DMS153 treated with DMSO at 0.1 percent for 48 hours (cell line): Measurements from ENCODE around the gene SPACA9.

Source experiments
- DNase-seq: peaks from one replicate; lab custom pipeline; 2025; ENCODE audit not compliant: unreplicated experiment; lab: John Stamatoyannopoulos, UW

Gene SPACA9

DNA sequence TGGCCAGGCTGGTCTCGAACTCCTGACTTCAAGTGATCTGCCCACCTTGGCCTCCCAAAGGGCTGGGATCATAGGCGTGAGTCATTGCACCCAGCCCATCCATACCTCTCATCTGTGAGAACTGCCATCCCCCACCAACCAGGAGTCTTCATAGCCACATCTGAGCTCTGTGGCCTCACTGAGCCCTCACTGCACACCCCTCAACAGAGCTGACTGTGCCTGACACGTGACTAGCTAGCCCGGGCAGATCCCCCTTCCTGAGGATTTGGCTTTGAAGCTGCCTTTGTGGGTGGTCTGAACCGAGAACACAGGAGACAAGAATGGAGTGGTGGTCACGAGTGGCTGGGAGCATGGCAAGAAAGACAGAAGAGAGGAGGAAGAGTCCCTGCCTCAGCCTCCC, 16.2 kb upstream of the SPACA9 start:
- DNase-seq = no peak

DNA sequence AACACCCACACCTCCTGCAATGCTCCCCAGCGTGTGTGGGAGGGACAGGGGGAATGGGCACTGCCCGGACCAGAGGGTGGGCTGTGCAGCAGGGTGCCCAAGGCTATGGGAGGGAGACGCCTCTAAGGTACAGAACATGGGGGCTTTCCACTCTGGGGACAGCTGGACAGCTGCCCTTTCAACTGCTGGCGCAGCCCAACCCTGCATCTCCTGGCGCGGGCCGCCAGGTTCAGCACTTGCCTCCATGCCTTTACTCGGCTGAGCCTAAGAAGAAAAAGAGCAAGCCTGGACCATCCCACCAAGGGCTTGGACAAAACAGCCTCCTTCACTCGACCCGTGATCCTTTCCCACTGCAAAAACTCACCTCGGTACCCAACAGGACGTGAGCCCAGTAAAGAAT, 15.6 kb upstream of the SPACA9 start:
- no peak for DNase-seq

DNA sequence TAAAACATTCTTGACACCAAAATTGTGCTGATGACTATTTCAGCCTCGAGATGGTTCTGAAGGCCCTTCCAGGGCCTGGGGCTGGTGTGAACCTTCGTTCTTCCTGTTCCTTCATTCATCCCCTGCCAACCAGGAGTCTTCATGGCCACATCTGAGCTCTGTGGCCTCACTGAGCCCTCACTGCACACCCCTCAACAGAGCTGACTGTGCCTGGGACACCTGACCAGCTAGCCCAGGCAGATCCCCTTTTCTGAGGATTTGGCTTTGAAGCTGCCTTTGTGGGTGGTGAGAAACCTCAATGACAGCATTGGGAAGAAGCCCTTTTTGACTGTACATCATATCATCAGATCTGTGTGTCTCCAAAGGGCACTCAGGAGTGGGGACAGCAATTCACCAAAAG, 14.4 kb upstream of the SPACA9 start:
- no peak for DNase-seq

DNA sequence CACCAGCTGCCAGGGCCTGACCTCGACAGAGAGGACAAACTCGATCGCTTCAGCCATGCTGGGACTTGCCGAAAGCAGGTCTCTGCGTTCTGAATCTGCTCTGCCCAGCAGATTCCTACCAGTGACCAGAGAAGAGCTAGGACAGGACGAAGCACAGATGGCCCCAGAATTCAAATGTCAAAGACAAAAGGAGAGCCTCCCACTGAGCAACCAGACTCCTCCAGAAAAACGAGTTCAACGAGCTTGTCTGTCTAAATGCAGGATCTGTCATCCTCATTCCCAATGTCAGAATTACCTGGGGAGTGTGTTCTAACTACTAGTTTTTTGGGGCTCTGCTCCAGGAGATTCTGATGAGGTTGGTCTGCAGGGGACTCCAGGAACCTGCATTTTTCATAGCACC, 14.0 kb upstream of the SPACA9 start:
- no peak for DNase-seq

DNA sequence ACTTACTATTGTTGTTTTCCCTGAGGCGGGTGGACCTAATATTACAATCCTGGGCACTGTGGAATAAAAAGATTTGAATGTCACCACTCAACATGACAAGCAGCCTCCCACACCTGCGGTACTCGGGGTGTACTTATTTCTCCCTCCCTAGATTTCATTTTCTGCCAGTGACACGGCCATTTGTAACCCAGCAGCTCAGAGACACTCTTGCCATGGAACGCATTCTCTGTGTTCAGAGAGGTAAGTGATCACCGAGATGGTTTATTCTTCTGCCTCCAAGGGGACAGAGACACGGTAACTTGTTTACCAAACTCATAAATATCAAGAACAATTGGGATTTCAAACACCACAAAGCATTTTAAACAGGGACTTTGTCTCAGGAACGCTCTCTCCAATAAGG, 11.8 kb upstream of the SPACA9 start:
- DNase-seq = no peak

DNA sequence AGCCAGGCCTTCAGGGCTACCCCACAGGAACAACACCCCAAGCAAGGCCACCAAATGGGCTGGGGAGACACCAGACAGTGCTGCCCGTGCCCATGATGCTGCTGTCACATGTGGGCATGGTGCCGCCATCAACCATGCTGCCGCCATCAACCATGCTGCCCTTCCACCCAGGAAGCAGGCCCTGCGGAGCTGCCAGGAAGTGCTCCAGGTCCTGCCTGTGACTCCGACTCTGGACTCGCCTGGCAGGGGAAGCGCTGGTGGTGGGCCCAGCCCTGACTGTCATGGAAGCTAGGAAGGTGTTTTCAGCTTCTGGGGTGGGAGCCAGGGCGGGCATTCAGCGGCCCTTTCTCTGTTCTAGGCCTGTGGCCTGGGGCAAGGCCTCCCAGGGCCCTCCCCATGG, 9.4 kb upstream of the SPACA9 start:
- no peak for DNase-seq

DNA sequence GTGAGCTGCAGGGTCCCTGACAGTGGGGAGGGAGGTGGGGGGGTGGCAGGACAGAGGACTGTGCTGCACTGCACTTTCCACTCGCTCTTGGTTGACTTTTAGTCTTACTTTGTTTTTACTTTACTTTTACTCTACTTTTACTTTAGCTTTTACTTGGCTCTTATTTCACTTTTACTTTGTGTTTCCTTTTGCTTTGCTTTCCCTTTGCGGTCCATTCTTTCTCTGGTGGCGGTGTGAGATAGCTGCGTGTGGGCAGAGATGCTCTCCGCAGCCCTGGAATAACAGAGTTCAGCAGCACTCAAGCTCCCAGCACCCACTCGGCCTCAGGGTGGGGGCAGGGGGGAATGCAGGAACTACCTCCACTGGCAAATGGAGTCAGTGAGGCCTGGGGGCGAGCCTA, 5.3 kb upstream of the SPACA9 start:
- no peak for DNase-seq

DNA sequence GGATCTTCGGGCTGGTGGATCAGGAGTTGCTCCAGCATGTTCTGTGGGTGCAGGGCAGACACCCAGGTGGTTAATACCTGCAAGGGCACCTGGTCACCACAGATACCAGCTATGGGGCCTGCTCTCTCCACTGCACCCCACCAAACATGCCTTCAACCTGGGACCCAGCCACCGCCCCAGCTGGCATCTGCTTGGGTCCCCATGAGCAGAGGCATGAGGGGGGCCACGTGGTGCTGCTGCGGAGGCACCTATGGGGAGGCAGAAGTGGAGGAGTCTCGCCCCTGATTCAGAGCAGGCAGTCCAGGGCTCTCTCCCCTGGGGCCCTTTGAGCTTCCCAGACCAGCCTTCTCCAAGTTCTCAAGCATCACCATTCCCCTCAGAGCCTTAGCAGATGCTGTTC, 3.5 kb upstream of the SPACA9 start:
- DNase-seq = no peak

DNA sequence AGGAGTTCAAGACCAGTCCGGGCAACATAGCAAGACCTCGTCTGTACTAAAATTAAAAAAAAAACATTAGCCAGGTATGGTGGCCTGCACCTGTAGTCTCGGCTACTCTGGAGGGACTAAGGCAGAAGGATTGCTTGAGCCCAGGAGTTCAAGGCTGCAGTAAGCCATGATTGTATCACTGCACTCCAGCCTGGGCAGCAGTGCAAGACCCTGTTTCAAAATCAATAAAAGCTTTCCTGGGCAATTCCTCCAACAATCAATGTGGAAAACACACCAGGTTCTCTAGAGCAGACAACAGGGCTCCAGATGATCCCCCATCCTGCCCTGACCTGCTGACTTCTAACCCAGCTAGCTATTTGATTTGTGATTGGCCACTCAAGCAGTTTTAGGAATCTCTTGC, 1.8 kb upstream of the SPACA9 start:
- no peak for DNase-seq

DNA sequence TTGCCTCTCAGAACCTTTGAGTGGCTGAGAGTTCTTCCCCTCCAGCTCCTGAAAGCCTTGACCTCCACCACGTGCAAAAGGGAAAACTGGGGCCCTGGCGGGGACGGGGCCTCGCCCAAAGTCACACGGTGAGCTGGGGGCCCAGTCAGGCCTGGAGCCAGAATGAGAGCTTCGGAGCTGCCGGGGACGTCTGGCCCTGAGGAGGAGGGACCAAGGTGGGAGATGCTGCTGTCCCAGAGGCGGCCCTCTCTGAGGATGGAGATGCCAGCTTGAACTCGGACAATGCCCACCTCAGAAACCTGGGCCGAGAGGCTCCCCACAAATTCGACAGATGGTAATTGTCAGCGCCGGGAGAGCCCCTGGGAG, 1.3 kb upstream of the SPACA9 start:
- DNase-seq = no peak

DNA sequence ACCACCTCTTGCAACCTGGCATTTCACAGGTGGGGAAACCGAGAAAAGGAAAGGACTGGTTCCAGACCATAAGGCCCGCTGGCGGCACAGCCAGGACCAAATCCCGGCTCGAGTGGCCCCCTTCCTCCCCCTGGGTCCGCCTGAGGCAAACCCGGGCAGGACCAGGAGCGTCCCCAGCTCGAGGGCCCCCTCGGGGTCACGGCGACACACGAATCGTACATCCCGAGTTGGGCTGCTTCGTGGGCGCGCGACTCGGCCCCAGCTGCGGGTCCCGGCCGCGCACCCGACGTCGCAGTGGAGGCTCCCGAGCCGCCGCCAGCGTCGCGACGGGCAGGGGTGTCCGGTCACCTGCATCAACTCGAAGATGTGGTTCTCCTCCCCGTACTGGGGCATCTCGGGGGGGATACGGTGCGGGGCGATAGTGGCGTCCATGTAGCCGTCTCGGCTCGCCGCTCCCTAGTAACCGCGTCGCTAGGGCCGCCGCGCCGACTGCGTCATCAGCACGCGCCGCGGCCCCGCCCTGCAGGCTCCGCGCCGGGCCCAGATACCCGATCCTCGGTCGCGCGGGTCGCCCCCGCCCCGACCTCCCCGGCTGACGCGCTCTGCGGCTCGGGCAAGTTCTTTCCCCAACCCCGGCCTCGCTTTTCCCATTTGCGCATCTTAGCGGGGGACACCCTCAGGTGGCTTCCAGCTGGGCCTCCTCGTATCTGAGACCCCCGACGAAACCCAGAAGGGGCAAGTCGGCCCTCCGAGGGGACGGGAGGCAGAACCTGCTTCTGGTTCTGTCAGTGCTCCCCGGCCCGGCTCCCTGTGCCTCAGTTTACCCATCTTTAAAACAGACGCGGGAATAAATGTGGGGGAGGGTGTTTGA, 639 bp upstream of the SPACA9 start, which contains the start of gene AK8:
Gene AK8, minus strand, starts transcription at position 461 of the 871 bp plus-strand sequence. Its CDS starts 29 bp downstream, at position 432.
- peak; percentile 33 for DNase-seq

DNA sequence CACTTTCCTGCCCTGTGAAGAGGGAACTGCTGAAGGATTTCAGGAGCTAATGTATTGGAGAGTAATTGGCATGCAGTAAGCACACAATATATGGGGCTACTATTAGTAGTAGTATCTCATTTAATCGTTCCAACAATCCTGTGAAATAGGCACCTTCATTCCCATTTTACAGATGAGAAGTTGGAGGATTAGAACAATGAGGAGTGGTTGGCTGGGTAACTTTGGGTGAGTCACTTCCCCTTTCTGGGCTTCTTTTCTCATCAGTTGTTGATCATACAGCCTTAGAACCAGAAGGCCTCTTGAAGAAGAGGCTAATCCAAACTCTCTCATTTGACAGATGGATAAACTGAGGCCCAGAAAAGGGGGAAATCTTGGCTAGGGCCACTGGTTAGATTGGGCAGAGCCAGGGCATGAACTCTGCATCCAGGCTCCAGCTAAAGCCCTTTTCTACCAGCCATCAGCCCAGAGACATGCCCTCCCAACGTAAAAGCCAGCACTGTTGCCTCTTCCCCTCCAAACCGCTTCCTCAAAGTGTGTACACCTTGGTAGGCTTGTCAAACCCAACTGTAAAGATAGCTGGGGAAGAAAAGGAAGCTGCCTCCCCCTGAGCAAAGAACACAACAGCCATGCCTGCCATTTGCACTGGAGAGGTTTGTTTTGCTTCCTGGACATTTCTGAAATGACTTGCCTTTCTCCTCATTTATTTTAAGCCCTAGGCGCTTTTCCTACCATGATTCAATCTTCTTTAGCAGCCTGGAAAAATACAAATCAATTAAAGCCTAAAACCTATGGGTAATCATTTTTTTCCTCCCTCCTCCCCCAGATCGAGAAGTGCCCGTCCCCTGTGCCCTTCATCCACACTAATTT, 992 bp downstream of the SPACA9 start:
- DNase-seq = no peak

DNA sequence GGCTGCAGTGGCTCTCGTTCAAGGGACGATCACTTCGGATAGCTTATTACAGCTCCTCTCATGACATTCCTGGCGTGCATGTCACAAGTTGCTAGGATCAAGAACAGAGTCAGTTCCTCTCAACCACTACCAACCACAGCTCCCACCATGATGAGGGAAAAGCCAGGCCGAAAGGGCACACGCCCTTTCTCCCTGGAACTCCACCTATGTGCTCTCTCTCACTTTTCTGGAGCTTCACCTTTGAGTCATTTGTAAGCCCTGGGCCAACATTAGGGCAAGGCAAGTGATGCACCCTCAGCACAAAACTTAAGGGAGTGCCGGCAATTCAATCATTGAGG, 1.6 kb downstream of the SPACA9 start:
- no peak for DNase-seq

DNA sequence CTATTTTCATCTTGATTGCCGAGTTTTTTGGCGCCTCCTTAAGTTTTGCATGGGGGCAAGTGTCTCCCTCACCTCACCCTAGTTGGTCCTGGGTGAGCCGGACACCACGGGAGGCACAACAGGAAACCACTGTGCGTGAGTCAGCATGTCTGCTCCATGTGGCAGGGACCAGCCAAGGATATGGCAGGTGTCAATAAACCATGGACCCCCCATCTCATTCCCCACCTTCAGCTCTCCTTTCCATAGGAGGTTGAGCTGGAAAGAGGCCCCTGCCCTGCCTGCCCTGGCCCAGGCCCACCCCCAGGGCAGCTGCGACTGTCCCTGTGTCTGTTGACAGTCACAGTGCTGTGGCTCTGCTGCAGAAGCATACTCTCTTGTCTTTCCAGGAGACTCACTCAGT, 3.1 kb downstream of the SPACA9 start:
- DNase-seq = no peak

DNA sequence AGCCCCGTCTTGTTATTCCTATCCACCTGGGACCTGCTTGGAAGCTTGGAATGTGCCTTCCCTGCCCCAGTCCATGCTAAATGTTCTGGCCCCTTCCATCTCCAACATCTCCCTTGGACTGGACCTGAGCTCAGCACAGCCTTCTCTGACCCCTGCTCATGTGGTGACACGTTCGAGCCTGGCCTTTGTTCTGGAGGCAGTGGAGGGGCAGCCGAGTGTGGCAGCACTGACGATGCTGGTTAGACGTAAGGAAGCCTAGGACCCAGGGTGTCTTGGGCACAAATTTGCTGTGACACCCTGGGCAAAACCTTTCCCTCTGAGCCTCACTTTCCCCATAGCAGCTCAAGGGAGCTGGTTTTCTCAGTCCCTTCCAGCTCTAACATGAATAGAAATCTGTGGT, 3.9 kb downstream of the SPACA9 start:
- DNase-seq = no peak

DNA sequence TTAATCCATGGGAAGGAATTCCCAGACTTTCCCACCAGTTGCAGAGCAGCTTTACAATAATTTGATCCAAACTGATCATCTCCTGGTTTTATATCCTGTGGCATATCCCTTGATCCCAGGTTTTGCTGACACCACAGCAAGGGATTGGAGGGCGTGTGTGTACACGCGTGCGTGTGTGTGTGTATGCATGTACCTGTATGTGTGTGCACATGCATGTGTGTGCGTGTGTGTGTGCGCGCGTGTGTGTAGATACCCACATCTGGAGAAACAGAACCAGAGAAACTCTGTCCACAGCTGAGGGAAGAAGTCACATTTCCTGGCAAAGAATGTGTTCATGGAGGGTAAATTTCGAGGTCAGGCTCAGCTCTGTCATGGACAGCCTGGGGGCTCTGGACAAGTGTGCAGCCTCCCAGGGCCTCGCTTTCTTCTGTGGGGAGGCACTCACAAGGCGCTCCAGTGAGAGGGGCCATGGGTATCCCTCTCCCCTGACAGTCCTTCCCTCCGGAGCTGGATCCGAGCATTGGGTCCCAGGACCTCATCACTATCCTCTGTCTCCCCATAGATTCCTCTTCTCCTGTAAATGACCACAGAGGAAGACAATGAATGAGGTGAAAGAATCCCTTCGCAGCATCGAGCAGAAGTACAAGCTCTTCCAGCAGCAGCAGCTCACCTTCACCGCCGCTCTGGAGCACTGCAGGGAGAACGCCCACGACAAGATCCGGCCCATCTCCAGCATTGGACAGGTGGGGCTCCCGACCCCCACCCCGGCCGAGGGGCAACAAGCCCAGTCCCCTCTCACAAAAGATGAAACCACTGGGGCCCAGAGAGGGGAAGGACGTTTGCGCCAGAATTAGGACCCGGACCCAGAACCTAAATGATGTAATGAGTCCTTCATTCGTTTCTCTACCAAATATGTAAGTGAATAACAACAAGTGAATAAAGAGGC, 4.9 kb downstream of the SPACA9 start:
- no peak for DNase-seq

DNA sequence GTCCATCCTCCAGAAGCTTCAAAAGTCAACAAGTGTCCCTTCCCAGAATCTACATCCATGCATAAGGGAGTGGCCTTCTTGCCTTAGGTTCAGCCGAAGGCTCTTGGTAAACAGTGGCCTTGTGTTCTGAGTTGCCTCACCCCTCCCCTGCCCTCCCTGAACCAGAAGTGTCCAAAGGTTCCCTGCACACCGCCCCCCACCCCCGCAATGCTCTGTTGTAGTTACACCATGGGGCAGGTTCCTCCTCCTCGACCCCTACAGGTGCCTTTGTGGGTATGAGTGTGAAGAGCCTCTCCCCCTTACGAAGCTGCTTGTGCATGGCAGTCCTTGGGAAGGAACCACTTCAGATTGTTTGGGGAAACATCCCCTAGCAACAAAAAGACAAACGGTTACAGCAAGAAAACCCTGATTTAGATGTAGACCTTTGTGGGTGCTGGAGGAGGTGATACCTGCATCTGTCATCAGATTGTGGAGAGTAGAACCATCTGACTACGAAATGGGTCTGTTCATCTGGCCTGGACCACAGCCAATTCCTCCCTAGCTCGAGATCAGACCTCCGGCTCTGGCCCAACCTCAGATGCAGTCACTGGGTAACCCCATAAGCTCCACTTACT, 7.1 kb downstream of the SPACA9 start:
- DNase-seq = no peak

DNA sequence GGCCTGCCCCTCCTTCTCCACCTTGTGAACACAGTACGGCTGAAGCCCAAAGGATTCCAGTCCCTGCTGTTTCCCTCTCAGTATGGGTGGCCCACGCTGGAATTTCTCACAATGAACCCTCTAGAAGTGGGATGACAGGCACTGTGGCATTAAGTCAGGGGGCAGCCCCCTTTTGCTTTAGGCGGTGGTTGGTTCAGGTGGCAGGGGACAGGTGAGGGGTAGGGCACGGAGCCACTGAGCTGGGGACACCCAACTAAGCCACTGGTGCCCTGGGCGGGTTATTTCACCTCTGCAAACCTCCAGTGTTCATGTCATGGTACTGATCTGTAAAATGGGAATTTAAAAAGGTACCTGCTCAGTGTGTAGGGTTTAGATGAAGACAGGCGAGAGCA, 7.6 kb downstream of the SPACA9 start:
- no peak for DNase-seq

DNA sequence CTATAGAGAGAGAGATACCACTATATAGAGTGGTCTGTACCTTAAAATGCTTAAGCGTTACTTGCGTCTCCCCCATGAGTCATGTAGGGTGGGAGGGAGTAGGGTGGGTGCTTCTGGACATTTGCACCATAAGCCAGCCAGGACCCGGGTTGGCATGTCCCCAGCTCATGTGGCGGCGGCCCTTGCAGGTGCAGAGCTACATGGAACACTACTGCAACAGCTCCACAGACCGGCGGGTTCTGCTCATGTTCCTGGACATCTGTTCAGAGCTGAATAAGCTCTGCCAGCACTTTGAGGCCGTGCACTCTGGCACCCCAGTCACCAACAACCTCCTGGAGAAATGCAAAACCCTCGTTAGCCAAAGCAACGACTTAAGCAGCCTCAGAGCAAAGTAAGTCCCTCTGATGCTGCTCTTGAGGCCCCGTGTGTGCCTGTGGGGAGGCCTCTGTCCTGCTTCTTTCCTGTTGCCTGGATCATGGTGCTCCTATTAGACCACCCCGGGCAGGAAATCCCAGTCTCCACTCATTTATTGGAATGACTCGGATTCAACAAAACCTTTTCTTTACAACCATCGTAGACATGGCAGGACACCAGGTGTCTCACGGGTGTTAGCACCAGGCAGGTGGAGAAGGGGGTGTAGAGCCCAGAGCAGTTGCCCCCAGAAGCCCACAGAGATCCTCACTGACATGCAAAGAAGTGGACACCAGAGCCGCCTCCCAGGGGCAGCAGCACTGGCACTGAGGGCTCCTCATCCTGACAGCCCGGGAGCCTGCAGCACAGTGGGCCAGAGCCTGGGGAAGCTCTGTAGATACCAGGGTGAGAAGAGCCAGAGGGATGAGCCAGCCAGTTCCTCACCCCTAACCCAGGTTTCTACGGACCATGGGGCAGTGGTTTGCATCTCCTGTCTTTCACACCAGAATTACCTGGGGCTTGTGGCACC, 8.8 kb downstream of the SPACA9 start:
- DNase-seq = no peak

DNA sequence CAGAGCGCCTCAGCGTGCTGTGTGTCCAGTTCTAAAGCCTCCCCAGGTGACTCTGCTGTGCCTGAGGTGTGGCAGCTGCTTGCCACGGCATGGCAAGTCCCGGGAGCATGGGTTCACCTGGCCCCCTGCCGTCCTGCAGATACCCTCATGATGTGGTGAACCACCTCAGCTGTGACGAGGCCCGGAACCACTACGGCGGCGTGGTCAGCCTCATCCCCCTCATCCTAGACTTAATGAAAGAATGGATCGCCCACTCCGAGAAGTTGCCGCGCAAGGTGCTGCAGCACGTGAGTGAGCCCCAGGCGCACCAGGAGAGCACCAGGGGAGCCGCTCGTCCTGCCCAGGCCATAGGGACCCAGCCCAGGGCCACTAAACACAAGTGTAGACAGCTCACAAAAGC, 9.5 kb downstream of the SPACA9 start:
- no peak for DNase-seq
